SKM-1 treated with dmso at 0.1 percent for 144 hours (cell line): Measurements from ENCODE around the gene FAM83F.
A peak's percentile ranks its signal among the peaks of the same experiment; 100 is the strongest.
"Not testable (repeated sequence)": the region's sequence is repeated elsewhere in the genome, so short reads cannot be mapped to it uniquely, and the experiment has no call there.

Experiments used
- DNase-seq: peaks from one replicate; lab custom pipeline; 2025; ENCODE audit not compliant: unreplicated experiment; lab: John Stamatoyannopoulos, UW

Gene FAM83F

GRCh38 chr22:40014667-40015248 lies 20.0 kb downstream of the FAM83F start:
- no peak for DNase-seq

GRCh38 chr22:40015358-40015976 lies 20.7 kb downstream of the FAM83F start:
- no peak for DNase-seq

- no peak for DNase-seq
These were observed 23.3 kb downstream of the FAM83F start for GRCh38 chr22:40018051-40018450.

- no peak for DNase-seq
These were observed 24.3 kb downstream of the FAM83F start for GRCh38 chr22:40019100-40019499.

- no peak for DNase-seq
These were observed 26.2 kb downstream of the FAM83F start for GRCh38 chr22:40020956-40021355.

GRCh38 chr22:40021401-40022000 lies 26.7 kb downstream of the FAM83F start:
- DNase-seq = no peak

- no peak for DNase-seq
These were observed 27.9 kb downstream of the FAM83F start for GRCh38 chr22:40022536-40023240.

- no peak for DNase-seq
These were observed 28.6 kb downstream of the FAM83F start for GRCh38 chr22:40023341-40023841.

- peak; percentile 53 for DNase-seq
These were observed 29.7 kb downstream of the FAM83F start for GRCh38 chr22:40024201-40025061.

- not testable (repeated sequence) for DNase-seq
These were observed 30.3 kb downstream of the FAM83F start for GRCh38 chr22:40025062-40025379.

GRCh38 chr22:40025856-40026255 lies 31.1 kb downstream of the FAM83F start:
- no peak for DNase-seq

GRCh38 chr22:40026641-40027040 lies 31.9 kb downstream of the FAM83F start:
- DNase-seq = no peak

- no peak for DNase-seq
These were observed 32.7 kb downstream of the FAM83F start for GRCh38 chr22:40027191-40028097.

GRCh38 chr22:40028098-40028425 lies 33.3 kb downstream of the FAM83F start:
- DNase-seq = no peak

- no peak for DNase-seq
These were observed 34.6 kb downstream of the FAM83F start for GRCh38 chr22:40029189-40029890.

- no peak for DNase-seq
These were observed 35.4 kb downstream of the FAM83F start for GRCh38 chr22:40030026-40030757.

GRCh38 chr22:40030758-40031095 lies 36.0 kb downstream of the FAM83F start:
- DNase-seq = no peak

GRCh38 chr22:40031766-40032470 lies 37.2 kb downstream of the FAM83F start:
- no peak for DNase-seq
